Spinal cord (tissue), 10 donors: ENCODE data around the gene ANKS1A. TPM values are rescaled to one million over a fixed set of nuclear protein-coding genes. Genes with fewer than 3 reads are reported as not detected.
"Not testable (repeated sequence)": the region's sequence is repeated elsewhere in the genome, so short reads cannot be mapped to it uniquely, and the experiment has no call there.

ENCODE experiments used
- DNase-seq, 6 donors: peaks; one replicate each; pipeline versions ENCODE4 v3.0.0 to v3.0.0-alpha.2; 2013 to 2015; ENCODE audit warnings: low spot score in 6 of 6, low read depth in 4 of 6
- H3K27ac ChIP-seq: one replicate; pipeline ENCODE4 v1.5.1; 2013; ENCODE audit warnings: low read depth, low read length, control low read depth
- H3K27me3 ChIP-seq: one replicate; pipeline ENCODE4 v1.6.1; 2013; ENCODE audit warnings: low read length; ENCODE audit not compliant: control insufficient read depth, insufficient read depth
- H3K36me3 ChIP-seq: one replicate; pipeline ENCODE4 v1.6.1; 2013; ENCODE audit warnings: low read length; ENCODE audit not compliant: control insufficient read depth, insufficient read depth
- H3K4me1 ChIP-seq: one replicate; pipeline ENCODE4 v1.6.1; 2013; ENCODE audit warnings: low read length; ENCODE audit not compliant: control insufficient read depth, insufficient read depth
- H3K4me3 ChIP-seq: one replicate; pipeline ENCODE4 v1.5.1; 2013; ENCODE audit warnings: low read depth, low read length, control low read depth
- H3K9me3 ChIP-seq: one replicate; pipeline ENCODE4 v1.6.1; 2013; ENCODE audit warnings: low read length; ENCODE audit not compliant: control insufficient read depth, insufficient read depth
- WGBS: methylation state at CpG from one replicate; pipeline ENCODE4 v1.1.5; 2013; ENCODE audit warnings: missing lambda C conversion rate; ENCODE audit not compliant: insufficient coverage; 5-methylcytosine and 5-hydroxymethylcytosine counted together
- polyA plus RNA-seq, 2 donors: library from polyadenylated mRNA; unstranded; fragments of 120-200 nt; gene quantifications; one replicate each; pipeline ENCODE4 v1.2.1, GENCODE V29; 2013; ENCODE audit not compliant: insufficient read length in 2 of 2
- total RNA-seq, 2 donors: library from RNA; depleted of rRNA in 1 of 2; stranded (reverse); fragments of 120-200 nt in 1 of 2; fragments of >200 nt in 1 of 2; gene quantifications; one replicate each; pipeline versions ENCODE4 v1.2.3 to v1.2.4, GENCODE V29; 2013 to 2014
- donor health status: healthy.

Gene ANKS1A
- total and polyA plus RNA-seq, 4 donors: 31.1 to 53.6 (median 42.4) TPM

GRCh38 chr6:34993213-34993612 is 104.2 kb downstream of the ANKS1A start:
- DNase-seq: no peak
- H3K4me3 ChIP-seq: no peak overlapping the region
- no peaks in the 10 kb centered on the region for H3K27me3 ChIP-seq
- no peaks in the 10 kb centered on the region for H3K9me3 ChIP-seq
- no peaks in the 10 kb centered on the region for H3K4me1 ChIP-seq
- H3K36me3 ChIP-seq: peaks cover 8% of the 10 kb centered on the region
- WGBS: 100% methylated on average over 1 of the region's 3 CpGs
- H3K27ac ChIP-seq: no peak overlapping the region

- Histone ChIP-seq H3K27ac (no peak overlapping the region), H3K27me3 (no peaks in the 10 kb centered on the region), H3K36me3 (peaks cover 12% of the 10 kb centered on the region), H3K9me3 (no peaks in the 10 kb centered on the region), H3K4me3 (no peak overlapping the region), H3K4me1 (no peaks in the 10 kb centered on the region)
- DNase-seq: no peak
- WGBS: 78% methylated on average over 3 of the region's 7 CpGs
These were observed 105.6 kb downstream of the ANKS1A start for GRCh38 chr6:34994693-34995092.

GRCh38 chr6:34998417-34998816 is 109.4 kb downstream of the ANKS1A start:
- not testable (repeated sequence) for H3K27ac ChIP-seq, H3K4me3 ChIP-seq, H3K27me3 ChIP-seq, H3K4me1 ChIP-seq, DNase-seq, H3K9me3 ChIP-seq
- WGBS: 100% methylated on average over 4 of the region's 8 CpGs
- H3K36me3 ChIP-seq: peaks cover 12% of the 10 kb centered on the region

GRCh38 chr6:34999153-34999552 is 110.1 kb downstream of the ANKS1A start:
- not testable (repeated sequence) for H3K4me3 ChIP-seq, H3K4me1 ChIP-seq, H3K9me3 ChIP-seq, H3K27me3 ChIP-seq, H3K27ac ChIP-seq, DNase-seq
- 100% methylated on average over 5 of the region's 7 CpGs for WGBS
- H3K36me3 ChIP-seq: peaks cover 12% of the 10 kb centered on the region

- WGBS: no CpG with 5 or more reads among the region's 4 CpGs
These were observed 110.9 kb downstream of the ANKS1A start for GRCh38 chr6:34999962-35000361.

GRCh38 chr6:35001349-35001748 is 112.3 kb downstream of the ANKS1A start:
- WGBS: 42% methylated on average over 1 of the region's 6 CpGs
- not testable (repeated sequence) for DNase-seq, H3K27me3 ChIP-seq

More at GRCh38 chr6:34999962-35000361, 110.9 kb downstream of the ANKS1A start:
- H3K36me3 ChIP-seq, DNase-seq, H3K27me3 ChIP-seq, H3K4me3 ChIP-seq, H3K9me3 ChIP-seq, H3K27ac ChIP-seq, H3K4me1 ChIP-seq: not testable (repeated sequence)

GRCh38 chr6:35003886-35004530 is 115.0 kb downstream of the ANKS1A start:
- H3K36me3 ChIP-seq, H3K27me3 ChIP-seq, DNase-seq, H3K4me1 ChIP-seq, H3K9me3 ChIP-seq, H3K27ac ChIP-seq, H3K4me3 ChIP-seq: not testable (repeated sequence)
- WGBS: no CpG with 5 or more reads among the region's 12 CpGs

More at GRCh38 chr6:35001349-35001748, 112.3 kb downstream of the ANKS1A start:
- not testable (repeated sequence) for H3K36me3 ChIP-seq, H3K27ac ChIP-seq, H3K4me3 ChIP-seq, H3K4me1 ChIP-seq, H3K9me3 ChIP-seq

GRCh38 chr6:35007016-35007415 is 118.0 kb downstream of the ANKS1A start:
- H3K36me3 ChIP-seq: no peaks in the 10 kb centered on the region
- no peaks in the 10 kb centered on the region for H3K9me3 ChIP-seq
- H3K4me3 ChIP-seq: no peak overlapping the region
- no peaks in the 10 kb centered on the region for H3K27me3 ChIP-seq
- no peak for DNase-seq
- H3K4me1 ChIP-seq: no peaks in the 10 kb centered on the region
- H3K27ac ChIP-seq: no peak overlapping the region
- 100% methylated on average over 1 of the region's 2 CpGs for whole genome bisulfite sequencing

GRCh38 chr6:35008858-35009257 is 119.8 kb downstream of the ANKS1A start:
- H3K27ac ChIP-seq: no peak overlapping the region

More at GRCh38 chr6:35008858-35009257, 119.8 kb downstream of the ANKS1A start:
- no peaks in the 10 kb centered on the region for H3K36me3 ChIP-seq
- WGBS: 94% methylated on average over 5 of the region's 7 CpGs
- H3K27me3 ChIP-seq: no peaks in the 10 kb centered on the region
- no peaks in the 10 kb centered on the region for H3K9me3 ChIP-seq
- H3K4me1 ChIP-seq: no peaks in the 10 kb centered on the region
- no peak overlapping the region for H3K4me3 ChIP-seq
- DNase-seq: no peak
